ENCODE data around the gene SPATA20. TPM values are rescaled to one million over a fixed set of nuclear protein-coding genes. Genes with fewer than 3 reads are reported as not detected.

SPATA20 gene
- total RNA-seq, 4 donors from 2014 or later, result 116 to 437 (median 228) TPM

DNA sequence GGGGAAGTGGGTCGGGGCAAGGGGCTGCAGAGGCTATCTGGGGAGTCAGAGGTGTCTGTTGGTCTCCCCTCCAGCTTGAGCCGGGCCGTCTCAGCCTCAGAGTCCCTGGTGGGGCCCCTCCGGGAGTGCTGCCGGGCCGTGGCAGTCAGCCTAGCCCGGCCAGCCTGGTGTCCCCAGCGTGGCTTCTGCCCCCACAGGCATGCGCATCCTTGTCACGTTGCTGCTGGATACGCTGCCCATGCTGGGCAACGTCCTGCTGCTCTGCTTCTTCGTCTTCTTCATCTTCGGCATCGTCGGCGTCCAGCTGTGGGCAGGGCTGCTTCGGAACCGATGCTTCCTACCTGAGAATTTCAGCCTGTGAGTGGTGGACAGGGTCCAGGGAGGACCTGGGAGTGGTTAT is 24.7 kb downstream of the SPATA20 start:
- H3K27me3 ChIP-seq, result peaks cover 10% of the 10 kb centered on the region
- H3K4me3 ChIP-seq, result no peak overlapping the region
- 84% methylated on average over 19 of the region's 19 CpGs; no CpG with 5 or more reads in 1 of the 2 donors for WGBS, 2 donors (ENCODE audit: low coverage in 1 of 2)
- DNase-seq, result no peak
- in situ Hi-C loops (cut with MboI; ENCODE audit: low pct_ligation_motif_present in 1 of 4, low pct_unique_long_range_greater_than_20kb in 1 of 4, low sequenced_read_pairs in 3 of 4) (no loop called here), intact Hi-C loops (cut with DNase I; ENCODE audit: low total_unique reads) (loop anchor here (2.0 kb wide), 1 partner anchor 31 kb away; no protein-coding TSS in a partner anchor)
- no peaks in the 10 kb centered on the region for H3K9me3 ChIP-seq
- no peaks in the 10 kb centered on the region for H3K4me1 ChIP-seq
- no peak for TF ChIP-seq EP300 (IDR thresholded peaks at IDR 0.05; ENCODE audit: low read depth)
- TF ChIP-seq POLR2AphosphoS5 (IDR thresholded peaks at IDR 0.05), result no peak
- no peak for TF ChIP-seq POLR2A (IDR thresholded peaks at IDR 0.05)
- TF ChIP-seq, protein P1, sequence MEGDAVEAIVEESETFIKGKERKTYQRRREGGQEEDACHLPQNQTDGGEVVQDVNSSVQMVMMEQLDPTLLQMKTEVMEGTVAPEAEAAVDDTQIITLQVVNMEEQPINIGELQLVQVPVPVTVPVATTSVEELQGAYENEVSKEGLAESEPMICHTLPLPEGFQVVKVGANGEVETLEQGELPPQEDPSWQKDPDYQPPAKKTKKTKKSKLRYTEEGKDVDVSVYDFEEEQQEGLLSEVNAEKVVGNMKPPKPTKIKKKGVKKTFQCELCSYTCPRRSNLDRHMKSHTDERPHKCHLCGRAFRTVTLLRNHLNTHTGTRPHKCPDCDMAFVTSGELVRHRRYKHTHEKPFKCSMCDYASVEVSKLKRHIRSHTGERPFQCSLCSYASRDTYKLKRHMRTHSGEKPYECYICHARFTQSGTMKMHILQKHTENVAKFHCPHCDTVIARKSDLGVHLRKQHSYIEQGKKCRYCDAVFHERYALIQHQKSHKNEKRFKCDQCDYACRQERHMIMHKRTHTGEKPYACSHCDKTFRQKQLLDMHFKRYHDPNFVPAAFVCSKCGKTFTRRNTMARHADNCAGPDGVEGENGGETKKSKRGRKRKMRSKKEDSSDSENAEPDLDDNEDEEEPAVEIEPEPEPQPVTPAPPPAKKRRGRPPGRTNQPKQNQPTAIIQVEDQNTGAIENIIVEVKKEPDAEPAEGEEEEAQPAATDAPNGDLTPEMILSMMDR (IDR thresholded peaks at IDR 0.05), result no peak
- no peaks in the 10 kb centered on the region for H3K36me3 ChIP-seq
- H3K27ac ChIP-seq, result no peak overlapping the region

DNA sequence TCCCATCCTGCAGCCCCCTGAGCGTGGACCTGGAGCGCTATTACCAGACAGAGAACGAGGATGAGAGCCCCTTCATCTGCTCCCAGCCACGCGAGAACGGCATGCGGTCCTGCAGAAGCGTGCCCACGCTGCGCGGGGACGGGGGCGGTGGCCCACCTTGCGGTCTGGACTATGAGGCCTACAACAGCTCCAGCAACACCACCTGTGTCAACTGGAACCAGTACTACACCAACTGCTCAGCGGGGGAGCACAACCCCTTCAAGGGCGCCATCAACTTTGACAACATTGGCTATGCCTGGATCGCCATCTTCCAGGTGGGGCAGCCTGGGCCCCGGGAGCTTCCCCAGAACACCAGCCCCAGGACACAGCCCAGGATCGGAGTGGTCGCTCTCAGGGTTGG is 25.6 kb downstream of the SPATA20 start:
- 93% methylated on average over 20 of the region's 20 CpGs; no CpG with 5 or more reads in 1 of the 2 donors for WGBS, 2 donors (ENCODE audit: low coverage in 1 of 2)

DNA sequence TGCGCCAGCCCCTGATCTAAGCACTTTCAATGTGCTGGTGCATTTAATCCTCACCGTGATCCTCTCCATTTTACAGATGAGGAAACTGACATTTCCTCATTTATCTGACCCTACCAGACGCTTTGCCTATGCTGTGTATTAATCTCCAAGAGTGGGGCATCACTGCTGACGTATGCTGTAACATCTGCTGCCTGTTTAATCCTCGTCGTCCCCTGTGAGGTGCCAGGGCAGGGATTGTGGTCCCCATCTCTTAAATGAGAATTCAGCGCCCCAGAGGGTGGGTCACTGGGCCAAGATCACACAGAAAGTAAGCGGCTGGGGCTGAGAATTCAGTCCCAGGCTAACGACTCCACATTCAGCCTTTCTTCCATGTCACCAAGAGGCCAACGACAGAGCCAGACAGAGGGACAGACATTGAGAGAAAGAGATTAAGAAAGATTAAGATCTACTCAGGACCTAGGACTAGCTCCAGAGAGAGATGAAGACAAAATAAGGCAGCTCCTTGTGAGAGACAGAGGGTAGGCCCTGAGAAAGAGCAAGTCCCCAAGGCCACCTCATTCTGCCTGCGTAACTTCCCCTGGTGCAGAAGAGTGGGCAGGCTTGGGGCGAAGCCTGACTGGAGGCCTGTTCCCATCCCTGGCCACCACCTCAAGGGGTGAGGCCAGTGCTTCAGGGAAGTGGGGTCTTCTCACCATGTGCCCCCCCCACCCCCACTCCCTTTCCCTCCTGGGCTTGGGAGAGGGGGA is 27.1 kb downstream of the SPATA20 start:
- Histone ChIP-seq H3K4me1 (no peaks in the 10 kb centered on the region), H3K36me3 (no peaks in the 10 kb centered on the region), H3K4me3 (no peak overlapping the region), H3K27me3 (no peaks in the 10 kb centered on the region), H3K27ac (no peak overlapping the region), H3K9me3 (no peaks in the 10 kb centered on the region)
- no peak for TF ChIP-seq EP300 (IDR thresholded peaks at IDR 0.05; ENCODE audit: low read depth)
- TF ChIP-seq, protein P1 (IDR thresholded peaks at IDR 0.05), result no peak
- TF ChIP-seq POLR2A (IDR thresholded peaks at IDR 0.05), result no peak
- TF ChIP-seq POLR2AphosphoS5 (IDR thresholded peaks at IDR 0.05), result no peak
- intact Hi-C loops (cut with DNase I; ENCODE audit: low total_unique reads), result loop anchor here (2.0 kb wide), 1 partner anchor 29 kb away; no protein-coding TSS in a partner anchor
- DNase-seq, result no peak
- in situ Hi-C loops (cut with MboI; ENCODE audit: low pct_ligation_motif_present in 1 of 4, low pct_unique_long_range_greater_than_20kb in 1 of 4, low sequenced_read_pairs in 3 of 4), result no loop called here
- 88 to 96% methylated on average over 5 to 12 of the region's 12 CpGs for WGBS, 2 donors (ENCODE audit: low coverage in 1 of 2)

More for the DNA sequence above, 25.6 kb downstream of the SPATA20 start:
- DNase-seq, result no peak
- Histone ChIP-seq H3K4me1 (no peaks in the 10 kb centered on the region), H3K27ac (no peak overlapping the region), H3K9me3 (no peaks in the 10 kb centered on the region), H3K4me3 (no peak overlapping the region), H3K27me3 (peaks cover 1% of the 10 kb centered on the region), H3K36me3 (no peaks in the 10 kb centered on the region)
- in situ Hi-C loops (cut with MboI; ENCODE audit: low pct_ligation_motif_present in 1 of 4, low pct_unique_long_range_greater_than_20kb in 1 of 4, low sequenced_read_pairs in 3 of 4), result no loop called here
- intact Hi-C loops (cut with DNase I; ENCODE audit: low total_unique reads), result loop anchor here (2.0 kb wide), 1 partner anchor 30 kb away; no protein-coding TSS in a partner anchor
- TF ChIP-seq POLR2AphosphoS5 (IDR thresholded peaks at IDR 0.05) (no peak), EP300 (IDR thresholded peaks at IDR 0.05; ENCODE audit: low read depth) (no peak), POLR2A (IDR thresholded peaks at IDR 0.05) (no peak)
- TF ChIP-seq, protein P1 (IDR thresholded peaks at IDR 0.05), result no peak

DNA sequence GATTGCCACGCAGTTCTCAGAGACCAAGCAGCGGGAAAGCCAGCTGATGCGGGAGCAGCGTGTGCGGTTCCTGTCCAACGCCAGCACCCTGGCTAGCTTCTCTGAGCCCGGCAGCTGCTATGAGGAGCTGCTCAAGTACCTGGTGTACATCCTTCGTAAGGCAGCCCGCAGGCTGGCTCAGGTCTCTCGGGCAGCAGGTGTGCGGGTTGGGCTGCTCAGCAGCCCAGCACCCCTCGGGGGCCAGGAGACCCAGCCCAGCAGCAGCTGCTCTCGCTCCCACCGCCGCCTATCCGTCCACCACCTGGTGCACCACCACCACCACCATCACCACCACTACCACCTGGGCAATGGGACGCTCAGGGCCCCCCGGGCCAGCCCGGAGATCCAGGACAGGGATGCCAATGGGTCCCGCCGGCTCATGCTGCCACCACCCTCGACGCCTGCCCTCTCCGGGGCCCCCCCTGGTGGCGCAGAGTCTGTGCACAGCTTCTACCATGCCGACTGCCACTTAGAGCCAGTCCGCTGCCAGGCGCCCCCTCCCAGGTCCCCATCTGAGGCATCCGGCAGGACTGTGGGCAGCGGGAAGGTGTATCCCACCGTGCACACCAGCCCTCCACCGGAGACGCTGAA is 28.7 kb downstream of the SPATA20 start:
- Histone ChIP-seq H3K36me3 (no peaks in the 10 kb centered on the region), H3K4me1 (no peaks in the 10 kb centered on the region), H3K27me3 (no peaks in the 10 kb centered on the region), H3K27ac (no peak overlapping the region), H3K9me3 (no peaks in the 10 kb centered on the region), H3K4me3 (no peak overlapping the region)
- in situ Hi-C loops (cut with MboI; ENCODE audit: low pct_ligation_motif_present in 1 of 4, low pct_unique_long_range_greater_than_20kb in 1 of 4, low sequenced_read_pairs in 3 of 4), result no loop called here
- intact Hi-C loops (cut with DNase I; ENCODE audit: low total_unique reads), result no loop called here
- no peak for TF ChIP-seq POLR2A (IDR thresholded peaks at IDR 0.05)
- TF ChIP-seq, protein P1 (IDR thresholded peaks at IDR 0.05), result no peak
- TF ChIP-seq EP300 (IDR thresholded peaks at IDR 0.05; ENCODE audit: low read depth), result no peak
- TF ChIP-seq POLR2AphosphoS5 (IDR thresholded peaks at IDR 0.05), result no peak
- no peak for DNase-seq
- 82% methylated on average over 31 of the region's 33 CpGs; no CpG with 5 or more reads in 1 of the 2 donors for WGBS, 2 donors (ENCODE audit: low coverage in 1 of 2)
